Stimulated activated CD8-positive, alpha-beta memory T cell treated with anti-CD3 and anti-CD28 coated beads, Interleukin-12 subunit alpha, Interleukin-12 subunit beta, amount 100 ng/mL, for 4 hours (primary cell): ENCODE measurements around the gene KIR3DL1.
"Not testable (repeated sequence)": the region's sequence is repeated elsewhere in the genome, so short reads cannot be mapped to it uniquely, and the experiment has no call there.

Source experiments
- DNase-seq: peaks from one replicate; pipeline ENCODE4 v3.0.0-alpha.2; 2020; ENCODE audit warnings: low read depth

The KIR3DL1 gene

GRCh38 chr19:54814571-54814970, 1.7 kb upstream of the KIR3DL1 start:
- not testable (repeated sequence) for DNase-seq

- DNase-seq: no peak
Observed at GRCh38 chr19:54817670-54818536, 1.6 kb downstream of the KIR3DL1 start.

GRCh38 chr19:54824416-54824815, 8.1 kb downstream of the KIR3DL1 start:
- not testable (repeated sequence) for DNase-seq

DNA sequence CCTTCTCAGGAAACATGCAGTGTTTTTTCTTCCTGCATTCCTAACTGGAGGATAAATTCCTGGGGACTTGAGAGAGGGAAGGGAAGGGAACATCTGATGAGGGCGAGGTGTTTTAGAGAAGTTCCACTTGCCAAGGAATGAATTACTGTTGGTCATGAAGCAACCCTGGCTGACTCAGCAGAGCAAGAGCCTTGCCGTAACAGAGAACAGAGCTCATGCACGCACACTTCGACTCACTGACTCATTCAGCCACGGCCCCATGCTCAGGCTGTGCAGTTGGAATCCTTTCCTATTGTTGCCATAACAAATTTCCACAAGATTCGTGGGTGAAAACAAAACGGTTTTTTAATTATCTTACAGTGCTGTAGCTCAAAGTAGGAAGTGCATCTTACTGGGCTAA, 9.1 kb downstream of the KIR3DL1 start:
- DNase-seq: not testable (repeated sequence)

DNA sequence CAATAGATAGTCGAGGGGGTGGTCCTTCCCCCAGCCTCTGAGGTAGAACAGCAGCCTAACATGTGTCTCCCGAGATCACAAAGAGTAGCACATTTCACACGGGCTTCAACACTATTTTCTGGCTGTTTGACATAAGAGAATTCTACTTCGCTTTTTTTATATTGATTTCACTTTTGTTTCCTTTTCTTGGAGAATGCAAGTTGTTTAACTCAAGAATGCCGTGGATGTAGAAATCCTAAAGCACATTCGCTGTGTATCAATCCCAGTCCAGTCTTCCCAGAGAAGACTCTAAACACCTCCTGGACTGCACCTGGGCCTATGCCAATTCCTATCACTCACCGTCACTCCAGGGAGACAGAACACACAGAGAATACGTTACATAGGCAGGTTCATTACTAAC, 11.8 kb downstream of the KIR3DL1 start:
- DNase-seq: not testable (repeated sequence)

GRCh38 chr19:54832496-54832895, 16.2 kb downstream of the KIR3DL1 start, which contains the start of gene KIR2DS4:
Gene KIR2DS4 (plus strand): TSS chr19:54832676.
- DNase-seq: not testable (repeated sequence)

DNA sequence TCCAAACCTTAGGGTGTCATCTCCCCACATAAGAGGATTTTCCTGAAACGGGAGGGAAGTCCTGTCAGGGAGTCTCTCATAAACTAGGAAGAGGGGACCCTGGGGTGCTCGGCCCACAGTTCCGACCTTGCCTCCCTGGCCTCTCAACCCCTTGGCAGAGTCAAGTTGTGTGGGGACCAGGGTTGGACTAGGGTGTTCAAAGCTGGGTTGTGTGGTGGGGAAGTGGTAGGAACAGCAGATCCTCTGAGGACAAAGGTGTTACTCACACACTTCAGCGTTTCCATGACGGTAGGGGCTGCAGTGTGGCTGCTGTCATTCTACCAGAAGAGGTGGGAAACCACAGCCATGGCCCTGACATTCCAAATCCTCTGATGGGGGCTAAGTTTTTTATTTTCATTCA, 18.9 kb downstream of the KIR3DL1 start:
- not testable (repeated sequence) for DNase-seq

DNA sequence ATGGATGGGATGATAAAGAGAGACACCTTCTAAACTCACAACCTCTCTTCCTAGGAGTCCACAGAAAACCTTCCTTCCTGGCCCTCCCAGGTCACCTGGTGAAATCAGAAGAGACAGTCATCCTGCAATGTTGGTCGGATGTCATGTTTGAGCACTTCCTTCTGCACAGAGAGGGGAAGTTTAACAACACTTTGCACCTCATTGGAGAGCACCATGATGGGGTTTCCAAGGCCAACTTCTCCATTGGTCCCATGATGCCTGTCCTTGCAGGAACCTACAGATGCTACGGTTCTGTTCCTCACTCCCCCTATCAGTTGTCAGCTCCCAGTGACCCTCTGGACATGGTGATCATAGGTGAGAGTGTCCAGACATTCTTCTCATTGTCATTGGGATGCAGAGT, 21.3 kb downstream of the KIR3DL1 start:
- DNase-seq: not testable (repeated sequence)

- DNase-seq: not testable (repeated sequence)
Observed at GRCh38 chr19:54843171-54843570, 26.9 kb downstream of the KIR3DL1 start.

- not testable (repeated sequence) for DNase-seq
Observed at GRCh38 chr19:54850061-54850640, 33.9 kb downstream of the KIR3DL1 start, which contains the start of gene KIR3DL2. Gene KIR3DL2 (plus strand): TSS chr19:54850443. CDS start chr19:54850476, 33 bp downstream.

GRCh38 chr19:54850930-54851329, 34.7 kb downstream of the KIR3DL1 start:
- no peak for DNase-seq

DNA sequence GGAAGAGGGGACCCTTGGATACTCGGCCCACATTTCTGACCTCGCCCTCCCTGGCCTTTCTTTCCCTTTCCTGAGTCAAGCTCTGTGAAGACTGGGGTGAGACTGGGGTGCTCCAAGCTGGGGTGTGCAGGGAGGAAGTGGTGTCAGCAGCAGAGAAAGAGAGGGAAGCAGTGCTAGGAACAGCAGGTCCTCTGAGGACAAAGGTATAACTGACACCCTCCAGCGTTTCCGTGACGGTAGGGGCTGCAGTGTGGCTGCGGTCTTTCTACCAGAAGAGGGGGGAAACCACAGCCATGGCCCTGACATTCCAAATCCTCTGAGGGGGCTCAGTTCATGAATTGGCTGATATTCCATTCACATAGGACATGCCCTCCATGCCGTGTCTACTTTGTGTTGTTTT, 35.1 kb downstream of the KIR3DL1 start:
- no peak for DNase-seq

- not testable (repeated sequence) for DNase-seq
Observed at GRCh38 chr19:54855241-54855640, 39.0 kb downstream of the KIR3DL1 start.

DNA sequence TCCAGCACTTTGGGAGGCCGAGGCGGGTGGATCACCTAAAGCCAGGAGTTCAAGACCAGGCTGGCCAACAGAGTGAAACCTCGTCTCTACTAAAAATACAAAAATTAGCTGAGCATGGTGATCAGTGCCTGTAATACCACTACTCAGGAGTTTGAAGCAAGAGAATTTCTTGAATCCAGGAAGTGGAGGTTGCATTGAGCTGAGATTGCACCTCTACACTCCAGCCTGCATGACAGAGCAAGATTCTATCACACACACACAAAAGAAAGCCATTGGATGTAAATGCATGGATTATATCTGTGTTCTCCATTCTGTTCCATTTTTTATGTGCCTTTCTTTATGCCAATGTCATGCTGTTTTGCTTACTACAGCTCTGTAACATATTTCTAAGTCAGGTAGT, 42.2 kb downstream of the KIR3DL1 start:
- DNase-seq: not testable (repeated sequence)

GRCh38 chr19:54859421-54859820, 43.2 kb downstream of the KIR3DL1 start:
- not testable (repeated sequence) for DNase-seq

GRCh38 chr19:54863459-54863858, 47.2 kb downstream of the KIR3DL1 start:
- DNase-seq: not testable (repeated sequence)

DNA sequence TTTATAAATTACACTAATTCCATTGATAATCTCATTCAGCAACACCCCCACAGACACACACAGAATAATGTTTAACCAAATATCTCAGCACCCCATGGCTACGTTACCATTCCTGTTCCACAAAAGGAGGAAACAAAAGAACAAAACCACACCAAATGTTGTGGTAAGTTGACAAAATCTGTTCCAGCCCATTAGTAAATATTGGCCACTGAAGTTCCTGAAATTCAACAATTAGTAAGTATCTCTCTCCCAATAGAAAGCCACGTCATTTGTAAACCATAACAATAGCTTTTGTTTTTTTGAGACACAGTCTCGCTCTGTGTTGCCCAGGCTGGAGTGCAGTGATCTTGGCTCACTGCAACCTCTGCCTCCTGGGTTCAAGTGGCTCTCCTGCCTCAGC, 55.4 kb downstream of the KIR3DL1 start:
- DNase-seq: no peak

GRCh38 chr19:54873990-54874389, 57.7 kb downstream of the KIR3DL1 start, which contains the start of gene FCAR:
Gene FCAR (plus strand): TSS chr19:54874235. CDS start chr19:54874290, 55 bp downstream.
- no peak for DNase-seq

GRCh38 chr19:54875506-54875905, 59.2 kb downstream of the KIR3DL1 start:
- DNase-seq: no peak

DNA sequence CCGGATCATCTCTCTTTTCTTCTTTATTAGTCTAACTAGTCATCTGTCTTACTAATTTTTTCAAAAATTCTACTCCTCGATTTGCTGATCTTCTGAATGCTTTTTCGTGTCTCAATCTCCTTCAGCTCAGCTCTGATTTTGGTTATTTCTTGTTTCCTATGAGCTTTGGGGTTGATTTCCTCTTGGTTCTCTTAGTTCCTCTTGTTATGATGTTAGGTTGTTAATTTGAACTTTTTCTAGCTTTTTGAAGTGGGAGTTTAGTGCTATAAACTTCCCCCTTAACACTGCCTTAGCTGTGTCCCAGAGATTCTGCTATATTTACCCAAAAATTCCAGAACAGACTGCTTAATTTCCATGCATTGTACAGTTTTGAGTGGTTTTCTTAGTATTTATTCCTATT, 61.2 kb downstream of the KIR3DL1 start:
- DNase-seq: no peak
